GM18507 (cell line): ENCODE measurements around the gene OCA2.
"Not testable (repeated sequence)": the region's sequence is repeated elsewhere in the genome, so short reads cannot be mapped to it uniquely, and the experiment has no call there.

Experiments
- DNase-seq: peaks from one replicate; pipeline ENCODE4 v3.0.0; 2011; ENCODE audit warnings: low read depth; ENCODE audit not compliant: insufficient read length; ENCODE audit errors: extremely low spot score
- FAIRE-seq: peaks from 2 replicates; lab custom pipeline; 2011; peaks lifted over from hg19 to GRCh38; lab: Jason Lieb, UNC

The OCA2 gene

GRCh38 chr15:27983496-27983895 lies 115.6 kb downstream of the OCA2 start:
- no peak for DNase-seq
- no peak for FAIRE-seq

GRCh38 chr15:27977696-27978095 lies 121.4 kb downstream of the OCA2 start:
- DNase-seq = no peak
- no peak for FAIRE-seq

GRCh38 chr15:27973886-27974285 lies 125.2 kb downstream of the OCA2 start:
- no peak for DNase-seq
- FAIRE-seq = no peak

GRCh38 chr15:27970661-27971392 lies 128.3 kb downstream of the OCA2 start:
- no peak for DNase-seq
- FAIRE-seq = no peak

- DNase-seq (no peak), FAIRE-seq (no peak)
Observed at GRCh38 chr15:27967541-27967940, 131.6 kb downstream of the OCA2 start.

- FAIRE-seq = no peak
- no peak for DNase-seq
Observed at GRCh38 chr15:27965546-27965945, 133.6 kb downstream of the OCA2 start.

GRCh38 chr15:27961801-27962200 lies 137.3 kb downstream of the OCA2 start:
- FAIRE-seq = no peak
- no peak for DNase-seq

- FAIRE-seq (no peak), DNase-seq (no peak)
Observed at GRCh38 chr15:27958911-27959578, 140.1 kb downstream of the OCA2 start.

GRCh38 chr15:27956285-27956684 lies 142.8 kb downstream of the OCA2 start:
- no peak for DNase-seq
- FAIRE-seq = no peak

- FAIRE-seq (no peak), DNase-seq (no peak)
Observed at GRCh38 chr15:27955087-27955486, 144.0 kb downstream of the OCA2 start.

- not testable (repeated sequence) for FAIRE-seq, DNase-seq
Observed at GRCh38 chr15:27952593-27952992, 146.5 kb downstream of the OCA2 start.

GRCh38 chr15:27951191-27951890 lies 147.8 kb downstream of the OCA2 start:
- FAIRE-seq (no peak), DNase-seq (no peak)

- FAIRE-seq (no peak), DNase-seq (no peak)
Observed at GRCh38 chr15:27949089-27949488, 150.0 kb downstream of the OCA2 start.

GRCh38 chr15:27939246-27939645 lies 159.9 kb downstream of the OCA2 start:
- DNase-seq (no peak), FAIRE-seq (no peak)

GRCh38 chr15:27937851-27938250 lies 161.3 kb downstream of the OCA2 start:
- DNase-seq = no peak
- no peak for FAIRE-seq

- DNase-seq (no peak), FAIRE-seq (no peak)
Observed at GRCh38 chr15:27936164-27936563, 163.0 kb downstream of the OCA2 start.

GRCh38 chr15:27935328-27935727 lies 163.8 kb downstream of the OCA2 start:
- no peak for FAIRE-seq
- no peak for DNase-seq

GRCh38 chr15:27934782-27935181 lies 164.3 kb downstream of the OCA2 start:
- DNase-seq (no peak), FAIRE-seq (no peak)

GRCh38 chr15:27933562-27933961 lies 165.6 kb downstream of the OCA2 start:
- DNase-seq = no peak
- no peak for FAIRE-seq

- FAIRE-seq (no peak), DNase-seq (no peak)
Observed at GRCh38 chr15:27932600-27932999, 166.5 kb downstream of the OCA2 start.

GRCh38 chr15:27928386-27928785 lies 170.7 kb downstream of the OCA2 start:
- no peak for FAIRE-seq
- no peak for DNase-seq
